HEK293 (cell line): Measurements from ENCODE around the gene PODXL2.

Source experiments
- YY2 ChIP-seq: fragments of 450-650 bp; formaldehyde crosslinking; IDR thresholded peaks from 2 replicates; pipeline ENCODE4 v1.5.1; 2016; ENCODE audit warnings: missing biosample characterization, missing genetic modification characterization
- ZBTB1 ChIP-seq: fragments of 450-650 bp; formaldehyde crosslinking; IDR thresholded peaks from 2 replicates; pipeline ENCODE4 v1.5.1; 2016; ENCODE audit warnings: missing biosample characterization, missing genetic modification characterization
- ZBTB7A ChIP-seq: fragments of 450-650 bp; formaldehyde crosslinking; IDR thresholded peaks from 2 replicates; pipeline ENCODE4 v1.5.1; 2016; ENCODE audit warnings: low read depth, missing biosample characterization, missing genetic modification characterization
- ZBTB8A ChIP-seq: fragments of 450-650 bp; formaldehyde crosslinking; IDR thresholded peaks from 2 replicates; pipeline ENCODE4 v1.5.1; 2016; ENCODE audit warnings: missing biosample characterization, missing genetic modification characterization
- ZNF16 ChIP-seq: fragments of 450-650 bp; formaldehyde crosslinking; IDR thresholded peaks from 2 replicates; pipeline ENCODE4 v1.5.1; 2016; ENCODE audit warnings: low read depth, missing biosample characterization, missing genetic modification characterization
- ZNF239 ChIP-seq: fragments of 450-650 bp; formaldehyde crosslinking; IDR thresholded peaks from 2 replicates; pipeline ENCODE4 v1.5.1; 2016; ENCODE audit warnings: missing biosample characterization, missing genetic modification characterization
- ZNF274 ChIP-seq, 2 experiments: fragments of 200-500 bp in 1 of 2; fragments of 450-650 bp in 1 of 2; sonication (Bioruptor generic) in 1 of 2; formaldehyde crosslinking in 1 of 2; IDR thresholded peaks; 2 replicates each; pipeline versions ENCODE4 v1.5.1 to v1.6.1; 2014 to 2016; ENCODE audit warnings: borderline replicate concordance in 1 of 2, inconsistent platforms in 1 of 2, low read length in 1 of 2, missing biosample characterization in 1 of 2, missing genetic modification characterization in 1 of 2
- ZNF629 ChIP-seq: fragments of 450-650 bp; formaldehyde crosslinking; IDR thresholded peaks from 2 replicates; pipeline ENCODE4 v1.5.1; 2017; ENCODE audit warnings: missing biosample characterization, missing genetic modification characterization
- ZNF785 ChIP-seq: fragments of 450-650 bp; formaldehyde crosslinking; IDR thresholded peaks from 2 replicates; pipeline ENCODE4 v1.5.1; 2016; ENCODE audit warnings: missing biosample characterization, missing genetic modification characterization
- TF ChIP-seq, protein P1 (sequence below): fragments of 450-650 bp; formaldehyde crosslinking; IDR thresholded peaks from 2 replicates; pipeline ENCODE4 v1.5.1; 2016; ENCODE audit warnings: missing biosample characterization, missing genetic modification characterization
- TF ChIP-seq, protein P2 (sequence below): fragments of 450-650 bp; formaldehyde crosslinking; optimal IDR thresholded peaks from 2 replicates; pipeline ENCODE3; 2016; ENCODE audit warnings: missing biosample characterization, mild to moderate bottlenecking, missing genetic modification characterization
- TF ChIP-seq, protein P3 (sequence below): fragments of 450-650 bp; formaldehyde crosslinking; IDR thresholded peaks from 2 replicates; pipeline ENCODE4 v1.5.1; 2016; ENCODE audit warnings: missing biosample characterization, missing genetic modification characterization
- TF ChIP-seq, protein P4 (sequence below): fragments of 450-650 bp; formaldehyde crosslinking; IDR thresholded peaks from 2 replicates; pipeline ENCODE4 v1.5.1; 2016; ENCODE audit warnings: missing biosample characterization, missing genetic modification characterization

DNA sequence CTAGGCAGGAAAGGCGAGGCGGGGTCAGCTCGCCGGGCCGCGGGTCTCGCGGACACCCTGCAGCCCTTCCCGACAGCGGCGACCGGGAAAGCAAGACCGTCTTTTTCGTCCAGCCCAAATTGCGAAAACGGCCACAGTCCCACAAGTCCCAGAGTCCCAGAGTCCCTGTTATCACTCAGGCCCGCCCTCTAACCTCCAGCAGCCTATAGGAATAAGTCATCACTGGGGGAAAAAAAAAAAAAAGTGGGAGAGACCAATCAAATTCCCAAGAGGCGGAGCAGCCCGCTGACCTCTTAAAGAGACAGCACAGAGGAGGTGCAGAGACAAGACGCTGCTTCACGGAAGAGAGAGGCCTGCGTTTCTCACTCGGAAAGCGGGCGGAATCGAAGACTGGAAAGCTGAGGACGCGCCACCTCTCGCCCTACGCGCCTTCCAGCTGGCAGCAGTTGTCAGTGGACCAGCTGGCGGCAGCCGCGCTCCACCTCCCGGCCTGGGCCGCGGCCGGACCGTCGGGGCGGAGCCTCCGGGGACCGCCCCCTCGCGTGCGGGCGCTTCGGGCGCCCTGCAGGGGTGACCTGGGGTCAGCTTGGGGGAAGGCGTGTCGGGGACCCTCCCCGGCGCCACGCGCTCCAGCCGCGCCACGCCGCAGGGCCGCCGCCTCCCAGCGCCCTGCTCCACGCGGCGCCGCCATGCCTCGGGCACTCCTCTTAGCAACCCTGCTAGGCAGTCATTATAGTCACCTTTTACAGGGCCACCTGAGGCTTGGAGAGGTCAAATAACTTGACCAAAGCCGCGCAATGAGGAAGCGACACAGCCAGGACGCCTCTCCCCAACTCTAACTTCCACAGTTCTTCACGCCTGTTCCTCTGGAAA, 38.2 kb upstream of the PODXL2 start, which contains the start of gene TPRA1:
- TF ChIP-seq, protein P1, sequence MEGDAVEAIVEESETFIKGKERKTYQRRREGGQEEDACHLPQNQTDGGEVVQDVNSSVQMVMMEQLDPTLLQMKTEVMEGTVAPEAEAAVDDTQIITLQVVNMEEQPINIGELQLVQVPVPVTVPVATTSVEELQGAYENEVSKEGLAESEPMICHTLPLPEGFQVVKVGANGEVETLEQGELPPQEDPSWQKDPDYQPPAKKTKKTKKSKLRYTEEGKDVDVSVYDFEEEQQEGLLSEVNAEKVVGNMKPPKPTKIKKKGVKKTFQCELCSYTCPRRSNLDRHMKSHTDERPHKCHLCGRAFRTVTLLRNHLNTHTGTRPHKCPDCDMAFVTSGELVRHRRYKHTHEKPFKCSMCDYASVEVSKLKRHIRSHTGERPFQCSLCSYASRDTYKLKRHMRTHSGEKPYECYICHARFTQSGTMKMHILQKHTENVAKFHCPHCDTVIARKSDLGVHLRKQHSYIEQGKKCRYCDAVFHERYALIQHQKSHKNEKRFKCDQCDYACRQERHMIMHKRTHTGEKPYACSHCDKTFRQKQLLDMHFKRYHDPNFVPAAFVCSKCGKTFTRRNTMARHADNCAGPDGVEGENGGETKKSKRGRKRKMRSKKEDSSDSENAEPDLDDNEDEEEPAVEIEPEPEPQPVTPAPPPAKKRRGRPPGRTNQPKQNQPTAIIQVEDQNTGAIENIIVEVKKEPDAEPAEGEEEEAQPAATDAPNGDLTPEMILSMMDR (tag by site-specific recombination) = 0 out of 2 replicates have a peak, but pooled peaks have one; percentile 28
- no peak for TF ChIP-seq ZBTB1 (tag by site-specific recombination)
- TF ChIP-seq ZNF16 (tag by site-specific recombination) = no peak
- TF ChIP-seq ZBTB7A (tag by site-specific recombination) = no peak
- TF ChIP-seq ZNF629 (tag by site-specific recombination) = no peak
- no peak for TF ChIP-seq YY2 (tag by site-specific recombination)
- no peak for TF ChIP-seq ZNF785
- TF ChIP-seq, protein P2, sequence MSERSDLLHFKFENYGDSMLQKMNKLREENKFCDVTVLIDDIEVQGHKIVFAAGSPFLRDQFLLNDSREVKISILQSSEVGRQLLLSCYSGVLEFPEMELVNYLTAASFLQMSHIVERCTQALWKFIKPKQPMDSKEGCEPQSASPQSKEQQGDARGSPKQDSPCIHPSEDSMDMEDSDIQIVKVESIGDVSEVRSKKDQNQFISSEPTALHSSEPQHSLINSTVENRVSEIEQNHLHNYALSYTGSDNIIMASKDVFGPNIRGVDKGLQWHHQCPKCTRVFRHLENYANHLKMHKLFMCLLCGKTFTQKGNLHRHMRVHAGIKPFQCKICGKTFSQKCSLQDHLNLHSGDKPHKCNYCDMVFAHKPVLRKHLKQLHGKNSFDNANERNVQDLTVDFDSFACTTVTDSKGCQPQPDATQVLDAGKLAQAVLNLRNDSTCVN (tag by site-specific recombination) = peak; percentile 61
- TF ChIP-seq ZNF239 (tag by site-specific recombination) = no peak
- no peak for TF ChIP-seq ZNF274 (IDR thresholded peaks at IDR 0.05; ENCODE audit: low read length)
- TF ChIP-seq ZNF274 (tag by site-specific recombination; IDR thresholded peaks at IDR 0.05; ENCODE audit: borderline replicate concordance) = no peak
- peak; percentile 83 for TF ChIP-seq ZBTB8A (tag by site-specific recombination)
- TF ChIP-seq, protein P3, sequence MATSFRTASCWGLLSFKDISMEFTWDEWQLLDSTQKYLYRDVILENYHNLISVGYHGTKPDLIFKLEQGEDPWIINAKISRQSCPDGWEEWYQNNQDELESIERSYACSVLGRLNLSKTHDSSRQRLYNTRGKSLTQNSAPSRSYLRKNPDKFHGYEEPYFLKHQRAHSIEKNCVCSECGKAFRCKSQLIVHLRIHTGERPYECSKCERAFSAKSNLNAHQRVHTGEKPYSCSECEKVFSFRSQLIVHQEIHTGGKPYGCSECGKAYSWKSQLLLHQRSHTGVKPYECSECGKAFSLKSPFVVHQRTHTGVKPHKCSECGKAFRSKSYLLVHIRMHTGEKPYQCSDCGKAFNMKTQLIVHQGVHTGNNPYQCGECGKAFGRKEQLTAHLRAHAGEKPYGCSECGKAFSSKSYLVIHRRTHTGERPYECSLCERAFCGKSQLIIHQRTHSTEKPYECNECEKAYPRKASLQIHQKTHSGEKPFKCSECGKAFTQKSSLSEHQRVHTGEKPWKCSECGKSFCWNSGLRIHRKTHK (tag by site-specific recombination) = no peak
- TF ChIP-seq, protein P4, sequence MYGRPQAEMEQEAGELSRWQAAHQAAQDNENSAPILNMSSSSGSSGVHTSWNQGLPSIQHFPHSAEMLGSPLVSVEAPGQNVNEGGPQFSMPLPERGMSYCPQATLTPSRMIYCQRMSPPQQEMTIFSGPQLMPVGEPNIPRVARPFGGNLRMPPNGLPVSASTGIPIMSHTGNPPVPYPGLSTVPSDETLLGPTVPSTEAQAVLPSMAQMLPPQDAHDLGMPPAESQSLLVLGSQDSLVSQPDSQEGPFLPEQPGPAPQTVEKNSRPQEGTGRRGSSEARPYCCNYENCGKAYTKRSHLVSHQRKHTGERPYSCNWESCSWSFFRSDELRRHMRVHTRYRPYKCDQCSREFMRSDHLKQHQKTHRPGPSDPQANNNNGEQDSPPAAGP (tag by site-specific recombination) = no peak
